HEK293T (cell line): ENCODE measurements around the gene ANXA11.

Experiments used
- BHLHE40 ChIP-seq: fragments of 450-650 bp; IDR thresholded peaks from 2 replicates; pipeline ENCODE4 v1.6.1; 2016; ENCODE audit warnings: mild to moderate bottlenecking, moderate library complexity, borderline replicate concordance
- CTBP1 ChIP-seq: fragments of 450-650 bp; IDR thresholded peaks from 2 replicates; pipeline ENCODE4 v1.6.1; 2016; ENCODE audit warnings: borderline replicate concordance
- FOXM1 ChIP-seq: fragments of 450-650 bp; IDR thresholded peaks from 2 replicates; pipeline ENCODE4 v1.6.1; 2017; ENCODE audit warnings: mild to moderate bottlenecking, borderline replicate concordance
- HDGF ChIP-seq: fragments of 450-650 bp; IDR thresholded peaks from 2 replicates; pipeline ENCODE4 v1.6.1; 2017; ENCODE audit warnings: antibody characterized with exemption, borderline replicate concordance
- L3MBTL2 ChIP-seq: fragments of 450-650 bp; conservative IDR thresholded peaks from 2 replicates; pipeline ENCODE4 v1.6.1; 2016; ENCODE audit warnings: mild to moderate bottlenecking
- LEF1 ChIP-seq: fragments of 450-650 bp; IDR thresholded peaks from 2 replicates; pipeline ENCODE4 v1.6.1; 2017; ENCODE audit warnings: mild to moderate bottlenecking, borderline replicate concordance
- PKNOX1 ChIP-seq: fragments of 450-650 bp; IDR thresholded peaks from 2 replicates; pipeline ENCODE4 v1.6.1; 2016
- SP1 ChIP-seq: fragments of 450-650 bp; IDR thresholded peaks from 2 replicates; pipeline ENCODE4 v1.6.1; 2017
- SUZ12 ChIP-seq: fragments of 450-650 bp; IDR thresholded peaks from 2 replicates; pipeline ENCODE4 v1.6.1; 2016; ENCODE audit warnings: mild to moderate bottlenecking
- TARDBP ChIP-seq: fragments of 450-650 bp; IDR thresholded peaks from 2 replicates; pipeline ENCODE4 v1.6.1; 2016
- ZNF384 ChIP-seq: fragments of 450-650 bp; IDR thresholded peaks from 2 replicates; pipeline ENCODE4 v1.6.1; 2016

GRCh38 chr10:80187465-80188409 is 17.6 kb downstream of the ANXA11 start:
- TF ChIP-seq TARDBP, result no peak
- no peak for TF ChIP-seq FOXM1
- TF ChIP-seq CTBP1, result no peak
- no peak for TF ChIP-seq BHLHE40
- no peak for TF ChIP-seq SP1
- TF ChIP-seq ZNF384, result no peak
- TF ChIP-seq PKNOX1, result no peak
- no peak for TF ChIP-seq L3MBTL2
- no peak for TF ChIP-seq LEF1
- no peak for TF ChIP-seq SUZ12
- no peak for TF ChIP-seq HDGF
